GM21515 (cell line): ENCODE data around the gene PTPRS.

Experiments used
- ATAC-seq: cut with Tn5 transposase; IDR thresholded peaks from one replicate; pipeline ENCODE4 v1.9.1; 2021; ENCODE audit not compliant: unreplicated experiment

Gene PTPRS

GRCh38 chr19:5355693-5356092 is 15.1 kb upstream of the PTPRS start:
- no peak for ATAC-seq

DNA sequence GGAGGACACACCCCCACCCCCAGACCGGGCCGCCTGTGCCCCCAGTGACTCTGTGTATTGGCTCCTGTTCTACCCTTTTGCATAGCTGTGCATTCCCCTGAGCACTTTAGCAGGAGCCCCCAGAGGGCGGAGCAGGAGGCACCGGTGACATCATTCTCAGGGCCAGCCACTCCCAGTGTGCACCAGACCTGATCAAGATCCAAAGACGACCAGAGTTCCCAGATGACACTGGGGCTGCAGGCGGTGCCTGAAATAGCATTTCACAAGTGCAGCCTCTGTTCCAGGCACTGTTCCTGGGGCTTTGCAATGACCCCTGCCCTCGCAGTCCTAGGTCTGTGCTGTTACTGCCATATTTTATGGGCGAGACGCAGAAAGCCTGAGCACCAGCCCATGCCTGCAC is 14.5 kb upstream of the PTPRS start:
- no peak for ATAC-seq

- no peak for ATAC-seq
These were observed 13.8 kb upstream of the PTPRS start for GRCh38 chr19:5354403-5354802.

DNA sequence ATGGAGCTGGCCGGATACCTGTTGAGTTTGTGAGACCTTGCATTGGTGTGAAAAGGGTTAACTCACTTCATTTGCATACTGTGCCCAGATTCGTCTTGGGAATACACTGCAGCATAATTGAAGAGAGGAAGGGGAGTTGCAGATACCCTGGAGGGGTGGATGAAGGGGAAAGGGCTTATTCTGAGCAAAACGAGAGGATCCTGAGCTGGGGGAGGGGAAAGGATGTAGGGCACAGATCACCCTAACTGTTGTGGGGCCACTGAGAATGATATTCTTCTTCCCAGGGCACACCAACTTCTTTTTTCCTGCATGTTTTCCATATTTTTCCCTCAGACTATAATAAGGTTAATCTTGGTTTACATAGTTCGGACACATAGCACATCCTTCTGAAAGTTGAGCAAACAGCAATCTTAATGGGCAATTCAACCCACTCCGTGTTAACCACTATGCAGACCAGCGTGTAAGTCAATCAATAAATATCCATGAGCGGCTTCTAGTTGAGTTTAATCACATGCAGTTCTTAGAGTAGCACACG is 11.7 kb upstream of the PTPRS start:
- no peak for ATAC-seq

- ATAC-seq = no peak
These were observed 11.2 kb upstream of the PTPRS start for GRCh38 chr19:5351731-5352228.

DNA sequence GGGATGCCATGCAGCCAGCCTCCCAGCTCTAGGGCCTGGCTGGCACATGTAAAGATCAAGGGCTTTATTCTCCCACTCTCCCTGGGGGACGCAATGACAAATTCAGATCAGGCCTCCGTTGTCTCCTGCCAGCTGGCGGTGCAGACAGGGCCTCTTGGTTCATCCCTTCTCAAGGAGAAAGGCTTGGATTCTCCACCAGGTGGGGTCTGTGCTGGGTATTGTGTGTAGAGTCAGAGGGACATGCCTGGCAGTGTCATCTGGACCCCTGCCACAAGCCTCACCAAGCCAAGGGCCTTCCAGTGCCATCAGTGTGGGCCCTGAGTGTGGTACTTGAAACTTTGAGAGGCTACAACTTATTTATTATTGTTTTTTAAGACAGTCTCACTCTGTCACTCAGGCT is 8.4 kb upstream of the PTPRS start:
- ATAC-seq = no peak

- no peak for ATAC-seq
These were observed 5.3 kb upstream of the PTPRS start for GRCh38 chr19:5345895-5346386.

- no peak for ATAC-seq
These were observed 3.2 kb upstream of the PTPRS start for GRCh38 chr19:5343848-5344247.

GRCh38 chr19:5342573-5343201 is 2.1 kb upstream of the PTPRS start:
- no peak for ATAC-seq

GRCh38 chr19:5341981-5342380 is 1.4 kb upstream of the PTPRS start:
- ATAC-seq = no peak

GRCh38 chr19:5341448-5341820 is 822 bp upstream of the PTPRS start:
- ATAC-seq = no peak

GRCh38 chr19:5339950-5340636 is 519 bp downstream of the PTPRS start:
- ATAC-seq = no peak

DNA sequence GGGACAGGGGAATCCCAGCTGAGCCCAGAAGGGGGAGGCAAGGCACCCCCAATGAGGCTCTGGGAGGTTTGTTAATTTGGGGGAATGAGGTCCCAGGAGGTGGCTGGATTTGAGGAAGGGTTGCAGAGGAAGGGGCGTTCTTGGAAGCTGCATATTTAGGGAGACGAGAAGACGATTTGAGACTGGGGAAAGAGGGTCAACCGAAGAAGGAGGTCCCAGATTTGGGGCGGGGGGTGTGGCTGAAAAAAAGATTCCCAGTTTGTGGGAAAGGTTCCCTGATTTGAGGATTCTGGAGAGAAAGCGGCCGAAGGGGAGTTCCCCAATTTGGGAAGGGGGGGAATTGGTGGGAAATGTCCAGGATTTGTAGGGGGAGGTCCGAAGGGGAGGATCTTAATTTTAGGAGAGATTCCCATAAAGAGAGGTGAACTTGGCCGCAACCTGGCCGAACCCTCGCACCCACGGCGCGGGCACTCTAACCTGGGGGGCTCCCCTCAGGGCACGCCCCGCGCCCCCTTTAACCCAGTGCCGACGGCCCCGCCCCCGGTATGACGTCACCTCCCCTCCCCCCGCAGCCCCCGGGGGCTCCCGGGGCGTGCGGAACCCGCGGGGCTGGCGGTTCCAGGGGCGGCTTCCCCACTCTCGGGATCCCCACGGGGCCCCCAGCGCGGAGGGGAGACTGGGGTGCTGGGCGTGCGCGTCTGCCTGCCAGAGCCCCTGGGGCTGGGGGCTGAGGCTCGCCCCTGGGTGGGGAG is 1.2 kb downstream of the PTPRS start:
- ATAC-seq = no peak

- no peak for ATAC-seq
These were observed 1.9 kb downstream of the PTPRS start for GRCh38 chr19:5338656-5339197.

GRCh38 chr19:5337708-5338655 is 2.6 kb downstream of the PTPRS start:
- no peak for ATAC-seq

- no peak for ATAC-seq
These were observed 3.5 kb downstream of the PTPRS start for GRCh38 chr19:5337126-5337525.

DNA sequence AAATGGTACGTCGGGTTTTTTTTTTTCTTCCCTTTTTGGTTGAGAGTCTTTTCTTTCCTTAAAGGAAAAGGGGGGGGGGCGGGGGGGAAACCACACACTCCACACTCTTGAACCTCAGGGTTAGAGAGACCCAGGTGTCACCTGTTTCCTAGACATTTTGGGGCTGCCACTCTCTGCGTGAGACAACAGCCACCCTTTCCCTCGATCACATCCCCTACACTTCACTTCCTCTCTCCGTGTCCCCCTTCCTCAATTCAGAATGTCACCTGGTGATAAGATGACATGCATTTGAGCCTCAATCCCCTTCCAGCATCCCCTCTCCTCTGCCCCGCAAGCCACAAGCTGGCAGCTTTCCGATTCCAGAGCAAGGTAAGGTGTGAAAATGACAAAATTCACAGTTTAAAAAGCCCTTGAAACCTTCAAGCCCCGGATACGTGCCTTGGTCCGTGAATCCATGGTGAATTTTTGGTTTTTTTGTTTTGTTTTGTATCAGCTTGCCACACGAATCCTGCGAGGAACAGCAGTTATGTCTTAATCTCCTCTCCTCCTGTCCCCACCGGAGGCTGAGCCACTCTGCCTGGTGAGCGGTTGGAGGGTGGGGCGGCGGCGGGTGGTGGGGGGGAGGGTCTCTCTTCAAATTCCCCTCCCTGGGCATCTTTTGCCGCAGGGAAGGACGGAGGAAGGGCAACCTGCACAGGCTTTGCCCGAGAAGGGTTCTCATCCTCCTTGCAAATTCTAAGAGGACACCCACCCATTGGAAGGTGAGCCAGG is 4.2 kb downstream of the PTPRS start:
- no peak for ATAC-seq

DNA sequence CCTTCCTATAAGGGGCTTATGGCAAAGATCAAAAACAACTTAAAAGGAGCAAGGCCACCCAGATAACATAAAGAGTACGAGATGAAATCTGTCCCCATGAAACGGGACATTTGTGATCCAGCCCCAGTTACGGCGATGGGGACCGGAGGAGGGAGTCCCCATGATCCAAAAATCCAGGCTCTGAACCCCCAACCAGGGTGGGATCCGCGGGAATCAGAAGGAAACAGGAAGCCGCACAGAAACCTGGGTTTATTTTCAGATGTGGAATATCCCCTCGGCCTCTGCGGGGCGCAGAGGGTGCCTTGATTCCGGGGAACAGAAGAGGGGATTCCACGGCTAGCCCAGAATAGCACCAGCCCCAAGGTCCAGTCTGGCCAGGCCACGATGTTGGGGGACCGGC is 5.0 kb downstream of the PTPRS start:
- no peak for ATAC-seq

- ATAC-seq = no peak
These were observed 5.7 kb downstream of the PTPRS start for GRCh38 chr19:5334824-5335500.
